Fibroblast of villous mesenchyme (primary cell): ENCODE data around the gene VWA3B. TPM values are rescaled to one million over a fixed set of nuclear protein-coding genes. Genes with fewer than 3 reads are reported as not detected.

Source experiments
- DNase-seq: peaks from one replicate; pipeline ENCODE4 v3.0.0-alpha.2; 2010; ENCODE audit warnings: low read depth
- H3K4me3 ChIP-seq: 2 replicates; pipeline ENCODE4 v1.5.1; 2011; ENCODE audit warnings: low read depth, mild to moderate bottlenecking, low read length
- total RNA-seq: library from RNA; depleted of rRNA; stranded (reverse); fragments of >200 nt; gene quantifications from 2 replicates; pipeline ENCODE4 v1.2.3, GENCODE V29; 2012
- TF ChIP-seq, protein P1 (sequence below): IDR thresholded peaks from 2 replicates; pipeline ENCODE4 v1.5.1; 2012; ENCODE audit warnings: low read depth, mild to moderate bottlenecking, low read length; ENCODE audit not compliant: insufficient read depth

Gene VWA3B
- total RNA-seq, 1 donor: not detected

DNA sequence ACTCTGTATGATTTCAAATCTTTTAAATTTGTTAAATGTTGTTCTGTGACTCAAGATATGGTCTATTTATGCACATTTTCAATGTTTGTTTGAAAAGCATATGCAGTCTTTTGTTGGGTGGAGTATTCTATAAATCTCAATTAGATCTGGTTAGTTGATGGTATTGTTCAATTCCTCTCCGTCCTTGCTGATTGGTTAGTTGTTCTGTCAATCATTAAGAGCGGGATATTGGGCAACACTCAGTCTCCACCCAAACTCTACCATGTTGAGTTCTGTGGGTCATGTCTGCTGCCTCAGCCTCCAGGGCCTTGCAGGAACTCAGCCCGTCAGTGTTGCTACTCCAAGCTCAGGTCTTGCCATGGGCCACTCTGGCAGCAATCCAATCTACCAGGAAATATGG is 118.9 kb downstream of the VWA3B start:
- no peak overlapping the region for H3K4me3 ChIP-seq
- no peak for DNase-seq
- TF ChIP-seq, protein P1, sequence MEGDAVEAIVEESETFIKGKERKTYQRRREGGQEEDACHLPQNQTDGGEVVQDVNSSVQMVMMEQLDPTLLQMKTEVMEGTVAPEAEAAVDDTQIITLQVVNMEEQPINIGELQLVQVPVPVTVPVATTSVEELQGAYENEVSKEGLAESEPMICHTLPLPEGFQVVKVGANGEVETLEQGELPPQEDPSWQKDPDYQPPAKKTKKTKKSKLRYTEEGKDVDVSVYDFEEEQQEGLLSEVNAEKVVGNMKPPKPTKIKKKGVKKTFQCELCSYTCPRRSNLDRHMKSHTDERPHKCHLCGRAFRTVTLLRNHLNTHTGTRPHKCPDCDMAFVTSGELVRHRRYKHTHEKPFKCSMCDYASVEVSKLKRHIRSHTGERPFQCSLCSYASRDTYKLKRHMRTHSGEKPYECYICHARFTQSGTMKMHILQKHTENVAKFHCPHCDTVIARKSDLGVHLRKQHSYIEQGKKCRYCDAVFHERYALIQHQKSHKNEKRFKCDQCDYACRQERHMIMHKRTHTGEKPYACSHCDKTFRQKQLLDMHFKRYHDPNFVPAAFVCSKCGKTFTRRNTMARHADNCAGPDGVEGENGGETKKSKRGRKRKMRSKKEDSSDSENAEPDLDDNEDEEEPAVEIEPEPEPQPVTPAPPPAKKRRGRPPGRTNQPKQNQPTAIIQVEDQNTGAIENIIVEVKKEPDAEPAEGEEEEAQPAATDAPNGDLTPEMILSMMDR: no peak

DNA sequence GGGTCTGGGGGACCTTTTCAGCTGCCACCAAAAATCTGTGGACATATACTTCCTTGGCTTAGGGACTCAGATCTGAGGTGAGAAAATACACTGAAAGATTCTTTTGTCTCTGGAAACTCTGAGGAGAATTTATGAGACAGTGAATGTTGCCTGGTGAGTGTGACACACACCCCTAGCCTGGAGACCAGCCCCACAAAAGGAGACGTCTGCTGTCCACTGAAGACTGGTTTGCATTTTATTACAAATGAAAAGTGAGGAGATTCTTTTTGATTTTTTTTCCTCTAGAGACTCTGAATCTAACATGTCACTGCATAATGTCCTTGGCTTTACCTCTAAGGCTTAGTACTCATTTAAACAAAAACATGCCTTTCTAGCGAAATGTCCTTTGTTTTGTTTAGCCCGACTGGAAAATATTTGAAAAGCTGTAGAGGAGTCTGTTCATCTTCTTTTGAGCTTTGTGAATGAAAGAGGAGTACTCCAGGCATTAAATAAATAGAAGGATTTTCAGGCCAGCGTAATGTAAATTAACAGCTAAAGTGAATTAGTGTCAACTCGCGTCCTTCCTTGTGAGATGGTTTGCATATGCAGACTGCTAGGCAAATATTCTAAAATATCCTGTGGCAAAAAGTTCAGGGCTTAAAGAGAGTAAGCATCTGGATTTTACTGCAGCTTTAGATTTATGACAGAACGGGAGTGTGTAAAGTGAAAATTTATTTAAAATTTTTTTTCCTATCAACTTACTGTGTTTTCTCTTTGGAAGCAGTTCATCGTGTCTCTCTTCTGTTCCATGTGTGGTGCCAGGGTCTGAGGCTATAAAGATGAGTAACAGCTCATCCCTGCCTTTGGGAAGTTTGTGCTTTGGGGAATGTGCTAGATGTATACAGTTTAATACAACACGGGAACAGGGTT is 125.4 kb downstream of the VWA3B start:
- TF ChIP-seq, protein P1: no peak
- DNase-seq: no peak
- H3K4me3 ChIP-seq: no peak overlapping the region

DNA sequence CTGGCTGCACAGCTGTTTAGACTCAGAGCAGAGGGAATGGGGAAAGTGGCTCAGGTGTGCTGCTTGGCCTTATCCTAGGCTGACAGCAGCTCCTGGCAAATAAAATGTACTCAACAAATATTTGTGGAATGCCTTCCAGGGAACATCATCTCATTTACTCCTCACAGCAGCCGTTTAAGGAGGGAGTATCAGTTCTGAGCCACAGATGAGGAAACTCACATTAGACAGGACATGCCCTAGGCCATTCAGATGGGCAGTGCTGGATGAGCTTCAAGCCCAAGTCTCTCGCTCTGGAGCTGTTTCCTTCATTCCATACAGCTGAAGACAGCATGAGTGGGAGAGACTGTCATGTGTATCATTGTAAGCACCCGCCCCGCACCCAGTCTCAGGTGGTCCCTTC is 129.6 kb downstream of the VWA3B start:
- no peak for DNase-seq
- H3K4me3 ChIP-seq: no peak overlapping the region
- TF ChIP-seq, protein P1: no peak

DNA sequence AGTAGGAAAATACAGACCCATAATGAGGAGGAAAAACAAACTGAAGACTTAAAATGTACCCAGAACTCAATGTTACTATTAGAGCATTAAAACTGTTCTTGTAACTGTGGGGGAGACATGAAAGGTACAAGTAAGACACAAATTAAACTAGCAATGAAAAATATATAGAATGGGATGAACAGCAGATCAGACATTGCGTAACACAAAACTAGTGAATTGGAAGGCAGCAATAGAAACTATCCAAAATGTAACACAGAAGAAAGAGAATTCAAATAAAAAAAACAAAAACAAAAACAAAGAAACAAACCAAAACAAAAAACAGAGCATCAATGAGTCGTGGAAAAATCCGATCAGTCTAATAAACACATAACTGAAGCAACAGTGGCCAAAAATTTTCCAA is 132.2 kb downstream of the VWA3B start:
- TF ChIP-seq, protein P1: no peak
- no peak overlapping the region for H3K4me3 ChIP-seq
- no peak for DNase-seq

DNA sequence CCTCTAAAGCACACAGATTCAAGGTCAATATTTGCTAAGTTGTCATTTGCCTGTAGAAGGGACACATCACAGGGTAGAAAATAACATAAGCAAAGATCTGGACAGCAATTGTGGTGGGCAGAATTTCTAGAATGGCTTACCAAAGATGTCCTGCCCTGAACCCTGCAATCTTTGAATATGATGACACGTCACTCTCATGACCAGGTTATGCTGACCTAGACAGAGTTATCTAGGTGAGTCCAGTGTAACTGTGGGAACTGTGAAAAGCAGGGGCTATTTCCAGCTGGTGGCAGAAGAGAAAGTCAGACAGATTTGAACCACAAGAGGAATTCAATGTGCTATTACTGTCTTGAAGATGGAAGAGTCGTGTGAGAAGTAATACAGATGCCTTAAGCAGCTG is 147.0 kb downstream of the VWA3B start:
- DNase-seq: no peak
- no peak overlapping the region for H3K4me3 ChIP-seq

DNA sequence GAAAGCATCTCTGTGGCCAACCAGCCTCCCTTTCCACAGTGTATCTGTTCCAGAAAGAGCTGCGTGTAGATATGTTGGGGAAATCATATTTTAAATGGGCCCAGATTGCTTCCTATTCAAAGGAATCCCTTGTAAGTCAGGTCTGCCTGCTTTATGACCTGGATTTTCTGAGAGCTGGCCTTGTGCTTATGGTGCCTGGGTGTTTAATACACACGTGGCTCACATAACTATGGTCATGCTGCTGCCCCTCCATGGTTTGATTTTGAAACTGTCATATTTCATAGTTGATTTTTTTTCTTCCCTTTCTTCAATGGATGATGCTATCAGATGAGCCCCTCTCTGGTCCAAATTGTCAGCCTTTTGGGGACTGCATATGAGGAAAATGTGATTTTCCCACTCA is 147.8 kb downstream of the VWA3B start:
- H3K4me3 ChIP-seq: no peak overlapping the region
- TF ChIP-seq, protein P1: no peak
- DNase-seq: no peak

More for the DNA sequence above, 147.0 kb downstream of the VWA3B start:
- TF ChIP-seq, protein P1: no peak

DNA sequence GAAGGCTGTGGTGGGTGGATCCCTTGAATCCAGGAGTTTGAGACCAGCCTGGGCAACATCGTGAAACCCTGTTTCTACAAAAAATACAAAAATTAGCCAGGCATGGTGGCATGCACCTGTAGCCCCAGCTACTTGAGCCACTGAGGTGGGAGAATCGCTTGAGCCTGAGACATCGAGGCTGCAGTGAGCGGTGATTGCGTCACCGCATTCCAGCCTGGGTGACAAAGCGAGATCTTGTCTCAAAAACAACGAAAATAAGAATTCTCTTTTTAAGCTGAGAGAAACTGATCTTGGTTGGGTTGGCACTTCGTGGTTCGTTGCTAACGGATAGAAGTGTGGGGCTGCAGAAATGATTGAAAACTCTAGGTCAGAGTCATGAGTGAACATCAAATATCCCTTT is 150.0 kb downstream of the VWA3B start:
- TF ChIP-seq, protein P1: no peak
- no peak overlapping the region for H3K4me3 ChIP-seq
- DNase-seq: no peak
